Smooth muscle cell (in vitro differentiated cells): Measurements from ENCODE around the gene XPNPEP1. TPM values are rescaled to one million over a fixed set of nuclear protein-coding genes. Genes with fewer than 3 reads are reported as not detected.

Experiments
- DNase-seq: peaks from one replicate; lab custom pipeline; 2025; ENCODE audit not compliant: unreplicated experiment; lab: John Stamatoyannopoulos, UW
- H2AFZ ChIP-seq: fragments of 200-600 bp; sonication (generic); 2 replicates; pipeline ENCODE4 v1.6.0; 2016; ENCODE audit warnings: antibody characterized with exemption, low read depth, mild to moderate bottlenecking
- H3F3A ChIP-seq: fragments of 200-600 bp; sonication (generic); 2 replicates; pipeline ENCODE4 v1.6.0; 2017; ENCODE audit warnings: antibody characterized with exemption, low read depth
- H3K27ac ChIP-seq: fragments of 200-600 bp; sonication (generic); 2 replicates; pipeline ENCODE4 v1.5.1; 2016; ENCODE audit warnings: low read depth, mild to moderate bottlenecking
- H3K27me3 ChIP-seq: fragments of 200-600 bp; sonication (generic); 2 replicates; pipeline ENCODE4 v1.6.1; 2016; ENCODE audit warnings: low read depth, mild to moderate bottlenecking
- H3K36me3 ChIP-seq: fragments of 200-600 bp; sonication (generic); 2 replicates; pipeline ENCODE4 v1.5.1; 2016; ENCODE audit warnings: low read depth
- H3K4me1 ChIP-seq: fragments of 200-600 bp; sonication (generic); 2 replicates; pipeline ENCODE4 v1.5.1; 2016; ENCODE audit warnings: low read depth
- H3K4me2 ChIP-seq: fragments of 200-600 bp; sonication (generic); 2 replicates; pipeline ENCODE4 v1.6.0; 2016; ENCODE audit warnings: mild to moderate bottlenecking
- H3K4me3 ChIP-seq: fragments of 200-600 bp; sonication (generic); 2 replicates; pipeline ENCODE4 v1.5.1; 2016; ENCODE audit warnings: mild to moderate bottlenecking
- H3K79me2 ChIP-seq: fragments of 200-600 bp; sonication (generic); 2 replicates; pipeline ENCODE4 v1.6.0; 2016; ENCODE audit warnings: low read depth, mild to moderate bottlenecking
- H3K9ac ChIP-seq: fragments of 200-600 bp; sonication (generic); 2 replicates; pipeline ENCODE4 v1.6.0; 2016; ENCODE audit warnings: low read depth
- H3K9me3 ChIP-seq: fragments of 200-600 bp; sonication (generic); replicated peaks from 2 replicates; pipeline ENCODE4 v1.5.1; 2016; ENCODE audit warnings: low read depth
- H4K20me1 ChIP-seq: fragments of 200-600 bp; sonication (generic); 2 replicates; pipeline ENCODE4 v1.6.0; 2016; ENCODE audit warnings: low read depth
- WGBS: methylation state at CpG from one replicate; pipeline ENCODE4 v1.1.7; 2016; ENCODE audit warnings: low lambda C conversion rate; 5-methylcytosine and 5-hydroxymethylcytosine counted together
- polyA plus RNA-seq: library from polyadenylated mRNA; unstranded; fragments of >200 nt; fragmentation: Nextera tagmentation; extraction: Ambion mirVana; gene quantifications from 2 replicates; pipeline ENCODE4 v1.2.1, GENCODE V29; 2016
- total RNA-seq: library from RNA; depleted of rRNA; stranded (reverse); fragments of >200 nt; gene quantifications from 2 replicates; pipeline ENCODE4 v1.2.3, GENCODE V29; 2014
- TF ChIP-seq, protein P1 (sequence below): fragments of 200-600 bp; sonication (generic); IDR thresholded peaks from 2 replicates; pipeline ENCODE4 v1.5.1; 2017; ENCODE audit warnings: borderline replicate concordance, mild to moderate bottlenecking, antibody characterized with exemption; ENCODE audit not compliant: insufficient read depth, poor library complexity, severe bottlenecking

The XPNPEP1 gene
- total and polyA plus RNA-seq, 2 experiments from 2014 or later = 63.0 to 147 TPM

DNA sequence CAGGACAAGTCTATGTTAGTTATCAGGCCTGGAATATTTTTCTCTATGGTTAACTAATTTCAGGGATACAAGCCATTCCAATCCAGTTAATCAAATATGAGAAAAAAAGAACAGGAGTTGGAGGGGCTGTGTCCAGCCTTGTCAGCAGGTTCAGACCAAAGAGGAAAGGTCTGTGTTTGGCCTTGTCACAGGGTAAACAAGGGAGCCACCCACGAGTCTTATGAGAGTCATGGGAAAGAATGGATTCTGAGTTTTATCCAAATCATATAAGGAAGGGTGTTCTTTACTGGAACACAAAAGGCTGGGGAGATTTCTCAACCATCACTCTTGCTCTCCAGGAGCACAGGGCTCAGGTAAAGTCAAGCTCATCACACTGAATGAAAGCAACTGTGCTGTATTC, 99.1 kb downstream of the XPNPEP1 start:
- WGBS = 59% methylated on average over 1 of the region's 1 CpG
- no peaks in the 10 kb centered on the region for H3K9me3 ChIP-seq
- H3F3A ChIP-seq = no peaks in the 10 kb centered on the region
- H3K9ac ChIP-seq = no peak overlapping the region
- no peak overlapping the region for H3K27ac ChIP-seq
- H2AFZ ChIP-seq = no peak overlapping the region
- no peaks in the 10 kb centered on the region for H3K36me3 ChIP-seq
- no peaks in the 10 kb centered on the region for H3K4me1 ChIP-seq
- H3K79me2 ChIP-seq = no peaks in the 10 kb centered on the region
- H3K4me2 ChIP-seq = no peak overlapping the region
- H4K20me1 ChIP-seq = no peaks in the 10 kb centered on the region
- DNase-seq = no peak
- no peaks in the 10 kb centered on the region for H3K27me3 ChIP-seq
- H3K4me3 ChIP-seq = no peak overlapping the region
- TF ChIP-seq, protein P1, sequence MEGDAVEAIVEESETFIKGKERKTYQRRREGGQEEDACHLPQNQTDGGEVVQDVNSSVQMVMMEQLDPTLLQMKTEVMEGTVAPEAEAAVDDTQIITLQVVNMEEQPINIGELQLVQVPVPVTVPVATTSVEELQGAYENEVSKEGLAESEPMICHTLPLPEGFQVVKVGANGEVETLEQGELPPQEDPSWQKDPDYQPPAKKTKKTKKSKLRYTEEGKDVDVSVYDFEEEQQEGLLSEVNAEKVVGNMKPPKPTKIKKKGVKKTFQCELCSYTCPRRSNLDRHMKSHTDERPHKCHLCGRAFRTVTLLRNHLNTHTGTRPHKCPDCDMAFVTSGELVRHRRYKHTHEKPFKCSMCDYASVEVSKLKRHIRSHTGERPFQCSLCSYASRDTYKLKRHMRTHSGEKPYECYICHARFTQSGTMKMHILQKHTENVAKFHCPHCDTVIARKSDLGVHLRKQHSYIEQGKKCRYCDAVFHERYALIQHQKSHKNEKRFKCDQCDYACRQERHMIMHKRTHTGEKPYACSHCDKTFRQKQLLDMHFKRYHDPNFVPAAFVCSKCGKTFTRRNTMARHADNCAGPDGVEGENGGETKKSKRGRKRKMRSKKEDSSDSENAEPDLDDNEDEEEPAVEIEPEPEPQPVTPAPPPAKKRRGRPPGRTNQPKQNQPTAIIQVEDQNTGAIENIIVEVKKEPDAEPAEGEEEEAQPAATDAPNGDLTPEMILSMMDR = no peak

DNA sequence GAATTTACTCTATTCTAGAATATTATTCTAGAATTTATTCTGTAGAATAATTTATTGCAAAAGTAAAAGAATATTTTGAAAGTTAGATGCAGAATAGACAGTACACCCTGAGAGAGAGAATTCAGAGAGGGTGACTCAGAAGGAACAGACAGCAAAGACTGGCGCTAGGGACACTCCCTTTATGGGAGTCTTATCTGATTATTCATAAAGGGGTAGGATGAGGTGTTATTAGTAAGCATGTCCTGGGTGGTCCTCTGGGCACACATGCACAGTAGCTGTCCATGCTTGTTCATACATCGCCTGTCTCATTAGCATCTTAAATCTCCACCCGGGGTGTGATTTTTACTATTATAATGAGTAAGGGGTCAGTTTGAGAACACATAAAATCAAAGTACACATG, 100.1 kb downstream of the XPNPEP1 start:
- Histone ChIP-seq H3K4me3 (no peak overlapping the region), H2AFZ (no peak overlapping the region), H3K9ac (no peak overlapping the region), H3F3A (no peaks in the 10 kb centered on the region), H3K9me3 (no peaks in the 10 kb centered on the region), H3K4me1 (no peaks in the 10 kb centered on the region), H3K27ac (no peak overlapping the region), H3K27me3 (no peaks in the 10 kb centered on the region), H4K20me1 (no peaks in the 10 kb centered on the region), H3K79me2 (no peaks in the 10 kb centered on the region), H3K4me2 (no peak overlapping the region), H3K36me3 (no peaks in the 10 kb centered on the region)
- TF ChIP-seq, protein P1 = no peak
- no peak for DNase-seq
- 74% methylated on average over 3 of the region's 3 CpGs for WGBS

DNA sequence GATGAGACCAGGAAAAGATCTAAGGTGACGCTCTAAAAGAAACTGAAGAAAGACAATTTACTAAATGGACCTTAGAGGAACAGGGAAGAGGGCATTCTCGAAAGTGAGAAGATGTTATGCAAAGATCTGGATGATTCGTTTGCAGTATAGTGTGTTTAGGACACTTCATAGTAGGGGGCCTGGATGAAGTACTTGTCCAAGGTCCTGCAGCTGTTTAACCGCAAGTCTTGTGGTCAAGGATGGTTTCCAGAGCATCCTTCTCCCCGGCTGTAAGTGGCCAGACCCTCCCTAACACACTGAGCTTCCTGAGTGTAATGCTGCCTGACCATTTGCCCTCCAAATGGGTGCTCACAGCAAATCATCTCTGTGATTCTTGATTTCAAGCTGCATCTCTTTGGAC, 101.6 kb downstream of the XPNPEP1 start:
- Histone ChIP-seq H3K4me1 (no peaks in the 10 kb centered on the region), H3K4me2 (no peak overlapping the region), H2AFZ (no peak overlapping the region), H3K36me3 (no peaks in the 10 kb centered on the region), H3K4me3 (no peak overlapping the region), H3F3A (no peaks in the 10 kb centered on the region), H3K27ac (no peak overlapping the region), H3K79me2 (no peaks in the 10 kb centered on the region), H3K9me3 (no peaks in the 10 kb centered on the region), H3K9ac (no peak overlapping the region), H3K27me3 (no peaks in the 10 kb centered on the region), H4K20me1 (no peaks in the 10 kb centered on the region)
- 86% methylated on average over 5 of the region's 5 CpGs for WGBS
- TF ChIP-seq, protein P1 = no peak
- DNase-seq = no peak

DNA sequence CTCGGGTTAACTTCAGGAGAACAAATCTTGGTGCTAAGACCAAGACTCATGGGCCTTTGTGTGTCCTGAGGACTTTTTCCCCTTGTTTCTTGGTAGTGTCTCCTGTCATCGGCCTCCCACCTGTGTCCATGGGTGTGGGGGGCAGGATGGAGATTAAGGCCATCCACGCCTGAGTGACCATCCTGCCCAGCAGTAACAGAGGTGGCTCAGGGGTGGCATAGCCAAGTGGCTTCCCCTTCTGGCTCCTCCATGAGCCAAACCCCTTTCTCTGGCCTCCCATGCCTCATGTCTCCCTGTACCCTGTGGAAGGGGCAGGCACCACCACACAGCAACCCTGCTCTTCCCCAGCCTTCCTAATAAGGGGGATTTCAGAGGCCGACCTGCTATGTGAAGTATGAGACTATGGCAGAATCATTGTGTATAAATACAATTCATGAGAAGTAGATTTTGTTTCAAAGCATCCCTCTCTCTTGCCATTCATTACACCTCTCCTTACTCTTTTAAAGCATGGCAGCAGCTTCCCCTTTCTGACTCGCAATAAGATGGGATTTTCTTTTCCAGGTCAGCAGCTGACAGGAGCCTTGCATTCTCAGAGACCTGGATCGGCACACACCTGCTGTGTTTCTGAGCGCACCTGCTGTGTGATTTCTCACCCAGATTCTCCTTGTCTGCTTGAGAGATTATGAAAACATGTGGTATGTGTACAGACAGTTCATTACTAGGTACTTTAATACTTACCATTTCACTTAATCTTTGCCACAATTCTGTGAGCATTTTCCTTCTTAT, 102.5 kb downstream of the XPNPEP1 start:
- H3F3A ChIP-seq = no peaks in the 10 kb centered on the region
- H3K9ac ChIP-seq = no peak overlapping the region
- H3K79me2 ChIP-seq = no peaks in the 10 kb centered on the region
- no peak overlapping the region for H3K27ac ChIP-seq
- H3K36me3 ChIP-seq = no peaks in the 10 kb centered on the region
- no peaks in the 10 kb centered on the region for H4K20me1 ChIP-seq
- no peaks in the 10 kb centered on the region for H3K9me3 ChIP-seq
- H3K27me3 ChIP-seq = no peaks in the 10 kb centered on the region
- no peak overlapping the region for H3K4me3 ChIP-seq
- no peak overlapping the region for H2AFZ ChIP-seq
- no peak for DNase-seq
- no peaks in the 10 kb centered on the region for H3K4me1 ChIP-seq
- H3K4me2 ChIP-seq = no peak overlapping the region
- TF ChIP-seq, protein P1 = no peak
- WGBS = 83% methylated on average over 7 of the region's 7 CpGs
